ENCODE data around the gene NUFIP2. TPM values are rescaled to one million over a fixed set of nuclear protein-coding genes. Genes with fewer than 3 reads are reported as not detected.

NUFIP2 gene
- total and polyA plus RNA-seq, 10 of the 15 experiments (the other 5 are each of a cell fraction or from before 2014, with no cell fraction given): 3.7 to 32.3 (median 14.5) TPM

- TF ChIP-seq PRDM15 (CRISPR knock-in tag; IDR thresholded peaks at IDR 0.05): no peak
- TF ChIP-seq NBN (IDR thresholded peaks at IDR 0.05): no peak
- TF ChIP-seq KAT2A (conservative IDR thresholded peaks at IDR 0.05; ENCODE audit: control insufficient read depth, low read depth, low read length): no peak
- no peak for TF ChIP-seq BACH1 (IDR thresholded peaks at IDR 0.05; ENCODE audit: borderline replicate concordance)
- no peak for TF ChIP-seq ZNF207 (IDR thresholded peaks at IDR 0.05; ENCODE audit: borderline replicate concordance)
- no peak for TF ChIP-seq ATF2 (IDR thresholded peaks at IDR 0.05; ENCODE audit: low read length)
- no peak for TF ChIP-seq SUZ12 (IDR thresholded peaks at IDR 0.05; ENCODE audit: unreplicated experiment)
- no peak for TF ChIP-seq BCL3 (IDR thresholded peaks at IDR 0.05; ENCODE audit: borderline replicate concordance, insufficient read depth, low read depth, low read length, poor library complexity, severe bottlenecking)
- TF ChIP-seq IKZF2 (IDR thresholded peaks at IDR 0.05): no peak
- no peak for TF ChIP-seq WRNIP1 (IDR thresholded peaks at IDR 0.05; ENCODE audit: borderline replicate concordance, low read depth, low read length)
- no peak for TF ChIP-seq RUNX3 (IDR thresholded peaks at IDR 0.05; ENCODE audit: low read length)
- TF ChIP-seq CTCF (IDR thresholded peaks at IDR 0.05 in 2 of 3, conservative IDR thresholded peaks at IDR 0.05 in 1 of 3; ENCODE audit: control insufficient read depth in 2 of 3, extremely low read depth in 1 of 3, insufficient read depth in 1 of 3, low read depth in 3 of 3, low read length in 3 of 3): no peak
- TF ChIP-seq NFIC (IDR thresholded peaks at IDR 0.05; ENCODE audit: low read depth, low read length): no peak
Measured at GRCh38 chr17:29331075-29331707, 37.2 kb upstream of the NUFIP2 start (continued).
